ENCODE results near the gene SLC38A7. TPM values are rescaled to one million over a fixed set of nuclear protein-coding genes. Genes with fewer than 3 reads are reported as not detected.

Gene SLC38A7, protein sequence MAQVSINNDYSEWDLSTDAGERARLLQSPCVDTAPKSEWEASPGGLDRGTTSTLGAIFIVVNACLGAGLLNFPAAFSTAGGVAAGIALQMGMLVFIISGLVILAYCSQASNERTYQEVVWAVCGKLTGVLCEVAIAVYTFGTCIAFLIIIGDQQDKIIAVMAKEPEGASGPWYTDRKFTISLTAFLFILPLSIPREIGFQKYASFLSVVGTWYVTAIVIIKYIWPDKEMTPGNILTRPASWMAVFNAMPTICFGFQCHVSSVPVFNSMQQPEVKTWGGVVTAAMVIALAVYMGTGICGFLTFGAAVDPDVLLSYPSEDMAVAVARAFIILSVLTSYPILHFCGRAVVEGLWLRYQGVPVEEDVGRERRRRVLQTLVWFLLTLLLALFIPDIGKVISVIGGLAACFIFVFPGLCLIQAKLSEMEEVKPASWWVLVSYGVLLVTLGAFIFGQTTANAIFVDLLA
- total RNA-seq (2014; rRNA removed; shearing (Covaris generic)) = 5.5 and 6.1 TPM in 2 replicates
- 9.7 and 12.0 TPM in 2 replicates for total RNA-seq (2022)
- Bru-seq, nascent RNA = percentile 49 among the genes with signal in this experiment
- percentile 50 among the genes with signal in this experiment for BruChase-seq, experiment 1, labeled RNA remaining after a 6-hour chase
- BruChase-seq, experiment 2, labeled RNA remaining after a 2-hour chase = percentile 53 among the genes with signal in this experiment
- long read RNA-seq, full-length matches to known transcripts = 6 of 15 reads
- long read RNA-seq, partial matches to known transcripts = 1 of 15 reads
- long read RNA-seq, other reads (novel, unspliced or antisense) = 8 of 15 reads

- peak; percentile 80 for DNase-seq (ENCODE audit: low spot score)
- TF ChIP-seq, protein P1, sequence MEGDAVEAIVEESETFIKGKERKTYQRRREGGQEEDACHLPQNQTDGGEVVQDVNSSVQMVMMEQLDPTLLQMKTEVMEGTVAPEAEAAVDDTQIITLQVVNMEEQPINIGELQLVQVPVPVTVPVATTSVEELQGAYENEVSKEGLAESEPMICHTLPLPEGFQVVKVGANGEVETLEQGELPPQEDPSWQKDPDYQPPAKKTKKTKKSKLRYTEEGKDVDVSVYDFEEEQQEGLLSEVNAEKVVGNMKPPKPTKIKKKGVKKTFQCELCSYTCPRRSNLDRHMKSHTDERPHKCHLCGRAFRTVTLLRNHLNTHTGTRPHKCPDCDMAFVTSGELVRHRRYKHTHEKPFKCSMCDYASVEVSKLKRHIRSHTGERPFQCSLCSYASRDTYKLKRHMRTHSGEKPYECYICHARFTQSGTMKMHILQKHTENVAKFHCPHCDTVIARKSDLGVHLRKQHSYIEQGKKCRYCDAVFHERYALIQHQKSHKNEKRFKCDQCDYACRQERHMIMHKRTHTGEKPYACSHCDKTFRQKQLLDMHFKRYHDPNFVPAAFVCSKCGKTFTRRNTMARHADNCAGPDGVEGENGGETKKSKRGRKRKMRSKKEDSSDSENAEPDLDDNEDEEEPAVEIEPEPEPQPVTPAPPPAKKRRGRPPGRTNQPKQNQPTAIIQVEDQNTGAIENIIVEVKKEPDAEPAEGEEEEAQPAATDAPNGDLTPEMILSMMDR (conservative IDR thresholded peaks at IDR 0.05; ENCODE audit: low read length) = no peak
- TF ChIP-seq EZH2phosphoT487 (IDR thresholded peaks at IDR 0.05; ENCODE audit: borderline replicate concordance, low read depth, low read length) = no peak
- ChIA-PET POLR2A (interaction anchor here (0.9 to 1.2 kb wide), 4 partner anchors 19 to 72 kb away, joined by 3 to 6 read pairs (median 4); no protein-coding TSS in a partner anchor), CTCF (ENCODE audit: unreplicated experiment) (interaction anchor here (1.0 kb wide), 1 partner anchor 72 kb away, joined by 3 read pairs; no protein-coding TSS in a partner anchor)
- Histone ChIP-seq H2AFZ (ENCODE audit: low read length) (peak within 1 kb of the TSS; percentile 88), H3K4me2 (ENCODE audit: low read length) (peak within 1 kb of the TSS; percentile 99), H3K4me3 (ENCODE audit: low read depth, low read length, poor library complexity, severe bottlenecking) (peak within 1 kb of the TSS; percentile 92), H3K36me3 (ENCODE audit: insufficient read depth, low read length) (no peaks in the 10 kb centered on the region), H3K9me2 (ENCODE audit: insufficient read depth, low read length) (no peaks in the 10 kb centered on the region), H3K79me2 (ENCODE audit: insufficient read depth, low read depth, low read length) (no peaks in the 10 kb centered on the region), H3K27ac (ENCODE audit: low read depth, low read length, poor library complexity, severe bottlenecking) (no peak within 1 kb of the TSS), H3K9me3 (ENCODE audit: low read length) (no peaks in the 10 kb centered on the region), H3K4me1 (ENCODE audit: insufficient read depth, low read length, poor library complexity, severe bottlenecking) (peaks cover 7% of the 10 kb centered on the region), H4K20me1 (ENCODE audit: insufficient read depth, low read length) (no peaks in the 10 kb centered on the region)
- BruUV-seq (replicated peaks) = no TSS peak
- intact Hi-C loops (cut with micrococcal nuclease; ENCODE audit: unreplicated experiment) = no loop called here
These were observed at the start of gene SLC38A7 for GRCh38 chr16:58684354-58685083. TSS of gene SLC38A7 (minus strand) at chr16:58684770. CDS start at chr16:58680126, 4,644 bp downstream.

DNA sequence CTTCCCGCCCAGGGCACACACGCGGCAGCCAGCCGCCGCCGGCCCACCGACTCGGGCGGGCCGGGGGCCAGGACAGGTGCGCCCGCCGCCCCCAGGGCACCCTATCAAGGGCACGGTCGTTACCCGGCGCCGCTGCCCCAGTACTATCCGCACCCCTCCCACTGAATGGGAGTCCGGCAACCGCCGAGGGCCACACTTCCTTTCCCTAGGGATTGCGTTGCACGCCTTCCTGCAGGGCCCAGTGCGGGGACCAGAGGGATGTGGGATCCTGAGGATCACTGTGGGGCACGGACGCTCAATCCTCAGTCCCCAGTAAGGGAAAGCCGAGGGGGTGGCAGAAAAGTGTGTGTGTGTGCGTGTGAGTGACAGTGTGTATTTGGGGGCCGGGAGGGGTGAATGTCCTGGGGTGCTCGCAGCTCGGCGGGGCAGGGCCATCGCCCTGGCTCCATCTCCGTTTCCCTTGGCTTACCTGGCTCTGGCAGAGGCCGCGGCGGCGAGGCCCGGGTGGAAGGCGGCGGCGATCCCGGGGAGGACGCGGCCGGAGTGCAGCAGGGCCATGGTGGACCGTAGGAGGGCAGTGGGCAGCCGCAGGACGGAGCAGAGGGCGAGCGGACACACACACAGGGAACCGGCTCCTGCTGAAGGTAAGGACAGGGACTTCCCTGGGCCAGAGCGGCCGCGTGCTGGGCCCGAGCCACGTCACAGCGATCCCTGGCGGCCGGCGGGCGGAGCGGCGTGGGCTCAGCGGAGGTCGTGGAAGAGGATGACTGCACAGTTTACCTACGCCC lies 49.3 kb upstream of the SLC38A7 start, which contains the start of gene GOT2:
GOT2 (minus strand) TSS at position 646 of the 788 bp plus-strand sequence; CDS start at position 558, 88 bp downstream.
- Histone ChIP-seq H3K79me2 (ENCODE audit: insufficient read depth, low read depth, low read length) (peaks cover 53% of the 10 kb centered on the region), H3K36me3 (ENCODE audit: insufficient read depth, low read length) (peaks cover 43% of the 10 kb centered on the region), H3K4me2 (ENCODE audit: low read length) (peak within 1 kb of the TSS; percentile 86), H3K27ac (ENCODE audit: low read depth, low read length, poor library complexity, severe bottlenecking) (peak within 1 kb of the TSS; percentile 68), H4K20me1 (ENCODE audit: insufficient read depth, low read length) (peaks cover 9% of the 10 kb centered on the region; the same call in 1 of the 2 replicates), H3K4me1 (ENCODE audit: insufficient read depth, low read length, poor library complexity, severe bottlenecking) (peaks cover 49% of the 10 kb centered on the region), H2AFZ (ENCODE audit: low read length) (peak within 1 kb of the TSS; percentile 97), H3K4me3 (ENCODE audit: low read depth, low read length, poor library complexity, severe bottlenecking) (peak within 1 kb of the TSS; percentile 98), H3K9me2 (ENCODE audit: insufficient read depth, low read length) (no peaks in the 10 kb centered on the region), H3K9me3 (ENCODE audit: low read length) (peaks cover 11% of the 10 kb centered on the region)
- no TSS peak for BruUV-seq (replicated peaks)
- ChIA-PET POLR2A (interaction anchor here (0.7 kb wide), 1 partner anchor 71 kb away, joined by 3 read pairs; no protein-coding TSS in a partner anchor), CTCF (ENCODE audit: unreplicated experiment) (interaction anchor here (0.6 kb wide), 1 partner anchor 11 kb away, joined by 5 read pairs; no protein-coding TSS in a partner anchor)
- peak; percentile 90 for DNase-seq (ENCODE audit: low spot score)
- TF ChIP-seq, protein P1 (conservative IDR thresholded peaks at IDR 0.05; ENCODE audit: low read length) = peak; percentile 89
- TF ChIP-seq EZH2phosphoT487 (IDR thresholded peaks at IDR 0.05; ENCODE audit: borderline replicate concordance, low read depth, low read length) = no peak
- intact Hi-C loops (cut with micrococcal nuclease; ENCODE audit: unreplicated experiment) = loop anchor here (2.0 to 5.0 kb wide), 2 partner anchors 105 to 317 kb away; partner anchors contain the start of gene CNOT1
